Stimulated activated CD8-positive, alpha-beta memory T cell treated with anti-CD3 and anti-CD28 coated beads, Interleukin-2, amount 100 ng/mL, for 1 hour (primary cell): Measurements from ENCODE around the gene COL4A1.

Experiments used
- DNase-seq, 2 donors: peaks; one replicate each; pipeline ENCODE4 v3.0.0-alpha.2; 2020; ENCODE audit warnings: low read depth in 2 of 2

COL4A1 gene

GRCh38 chr13:110195547-110196485 lies 111.1 kb downstream of the COL4A1 start:
- DNase-seq: no peak

- DNase-seq: no peak
Measured at GRCh38 chr13:110194451-110194850, 112.5 kb downstream of the COL4A1 start.

GRCh38 chr13:110193491-110193890 lies 113.5 kb downstream of the COL4A1 start:
- DNase-seq: no peak

DNA sequence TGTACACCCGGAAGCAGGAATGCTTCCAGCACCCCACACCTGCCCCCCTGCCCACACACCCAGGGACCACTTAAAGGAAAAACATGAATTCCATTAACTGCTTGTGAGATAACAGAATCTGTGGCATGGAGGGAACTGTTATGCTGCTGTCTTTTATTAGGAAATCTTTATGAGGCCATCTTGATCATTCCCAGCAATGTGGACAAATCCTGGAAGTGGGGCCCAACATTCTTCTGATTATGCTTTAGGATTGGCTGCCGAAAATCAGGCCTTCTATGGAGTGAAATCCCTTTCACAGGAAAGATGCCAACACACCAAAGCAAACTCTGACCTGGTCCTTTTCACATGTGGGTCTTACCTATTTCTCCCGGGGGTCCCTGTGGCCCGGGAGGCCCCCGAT lies 114.5 kb downstream of the COL4A1 start:
- DNase-seq: no peak

- no peak for DNase-seq
Measured at GRCh38 chr13:110187641-110188161, 119.3 kb downstream of the COL4A1 start.

GRCh38 chr13:110186231-110186855 lies 120.6 kb downstream of the COL4A1 start:
- DNase-seq: no peak

- no peak for DNase-seq
Measured at GRCh38 chr13:110185696-110186095, 121.3 kb downstream of the COL4A1 start.

DNA sequence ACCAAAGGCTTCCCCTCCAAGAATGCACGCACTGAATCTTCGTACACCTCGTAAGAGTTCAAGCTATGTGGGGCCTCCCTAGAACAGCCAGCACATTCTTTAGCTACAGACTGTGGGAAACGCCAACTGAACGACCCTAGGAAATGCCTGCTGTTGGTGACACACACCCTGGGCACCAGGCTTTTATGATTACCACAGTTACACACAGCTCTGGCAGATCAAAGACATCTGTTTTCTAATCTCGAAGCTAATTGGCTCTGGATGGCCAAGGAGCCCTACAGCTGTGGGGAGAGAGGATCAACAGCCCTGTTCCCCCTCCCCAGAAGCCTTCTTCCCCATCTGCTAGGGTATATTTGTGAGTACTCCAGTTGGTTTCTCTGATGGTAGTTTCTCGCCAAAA lies 123.0 kb downstream of the COL4A1 start:
- no peak for DNase-seq

GRCh38 chr13:110182461-110182860 lies 124.5 kb downstream of the COL4A1 start:
- DNase-seq: no peak

DNA sequence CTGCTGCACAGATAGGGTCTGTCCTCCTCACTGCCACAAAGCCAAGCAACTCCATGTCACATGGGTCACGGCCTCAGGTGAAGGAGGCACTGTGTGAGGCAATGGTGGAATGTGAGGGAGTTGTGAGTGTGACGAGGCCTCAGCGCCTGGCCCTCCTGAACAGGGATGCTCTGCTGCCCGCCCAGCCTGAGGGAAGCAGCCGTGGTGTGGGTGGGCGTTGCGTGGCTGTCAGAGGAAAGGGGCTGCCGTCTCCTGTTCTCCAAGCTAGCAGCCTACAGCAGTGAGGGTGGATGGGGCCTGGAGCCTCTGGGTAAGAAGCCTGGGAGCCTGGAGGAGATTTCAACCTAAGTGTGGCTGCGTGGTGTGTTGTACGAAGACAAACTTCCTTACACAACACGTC lies 125.0 kb downstream of the COL4A1 start:
- DNase-seq: no peak

DNA sequence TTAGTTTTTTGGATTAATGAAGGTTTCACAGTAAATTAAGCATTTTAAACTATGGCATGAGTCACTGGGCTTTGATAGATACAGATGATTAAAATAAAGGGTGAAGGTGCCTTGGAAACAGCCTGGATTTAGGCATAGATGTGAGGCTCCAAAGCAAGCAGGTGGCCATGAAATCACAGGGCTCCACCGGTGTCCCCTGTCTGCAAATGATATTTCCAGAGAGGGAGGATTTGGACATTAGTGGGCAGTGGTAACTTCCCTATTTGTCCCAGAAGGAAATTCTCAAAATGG lies 127.2 kb downstream of the COL4A1 start:
- DNase-seq: no peak

DNA sequence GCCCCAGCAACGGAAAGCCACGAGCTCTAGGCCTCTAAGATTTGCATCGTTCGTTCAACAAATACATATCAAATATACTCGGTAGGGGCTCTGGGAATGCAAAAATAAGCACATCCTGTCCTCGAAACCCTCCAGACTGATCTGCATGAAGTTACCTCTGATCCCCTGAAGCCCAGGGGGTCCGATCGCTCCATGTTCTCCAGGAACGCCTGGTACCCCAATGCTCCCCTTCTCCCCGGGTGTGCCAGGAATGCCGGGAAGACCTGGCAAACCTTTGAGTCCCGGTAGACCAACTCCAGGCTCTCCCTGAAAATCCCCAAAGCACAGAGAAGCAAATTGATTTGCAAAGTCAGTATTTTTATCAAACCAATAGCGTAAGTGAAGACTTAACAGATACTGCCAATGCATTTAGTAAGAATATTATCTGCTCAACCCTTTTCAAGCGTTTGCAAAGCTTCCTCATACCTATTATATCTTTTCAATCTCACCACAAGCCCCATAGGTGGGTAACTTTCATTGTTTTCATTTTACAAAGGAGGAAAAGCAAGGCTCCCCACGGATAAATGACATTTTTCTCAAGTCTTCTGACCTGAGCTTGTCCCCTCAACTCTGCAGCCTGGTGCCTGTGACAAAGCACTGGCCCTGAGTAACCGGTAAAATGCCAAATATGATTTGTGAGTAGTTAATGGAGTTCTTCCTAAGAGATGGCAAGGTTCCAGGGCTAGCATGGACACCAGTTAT lies 127.7 kb downstream of the COL4A1 start:
- DNase-seq: no peak

DNA sequence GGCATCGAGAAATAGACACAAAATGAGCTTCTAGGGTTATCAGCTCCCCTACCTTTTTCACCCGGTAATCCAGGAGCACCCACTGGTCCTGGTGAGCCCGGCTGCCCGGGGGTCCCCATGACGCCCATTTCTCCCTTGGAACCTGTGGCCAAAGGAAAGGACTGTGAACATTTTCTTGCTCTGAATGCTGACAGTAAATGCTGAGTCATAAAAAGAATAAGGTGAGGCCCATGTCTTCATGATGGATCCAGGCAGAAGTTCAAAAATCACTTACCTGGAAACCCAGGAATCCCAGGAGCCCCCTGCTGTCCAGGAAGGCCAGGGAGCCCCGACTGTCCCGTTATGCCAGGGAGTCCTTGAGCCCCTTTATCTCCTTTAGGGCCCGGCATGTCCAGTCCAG lies 129.2 kb downstream of the COL4A1 start:
- no peak for DNase-seq

- no peak for DNase-seq
Measured at GRCh38 chr13:110176431-110176830, 130.5 kb downstream of the COL4A1 start.

DNA sequence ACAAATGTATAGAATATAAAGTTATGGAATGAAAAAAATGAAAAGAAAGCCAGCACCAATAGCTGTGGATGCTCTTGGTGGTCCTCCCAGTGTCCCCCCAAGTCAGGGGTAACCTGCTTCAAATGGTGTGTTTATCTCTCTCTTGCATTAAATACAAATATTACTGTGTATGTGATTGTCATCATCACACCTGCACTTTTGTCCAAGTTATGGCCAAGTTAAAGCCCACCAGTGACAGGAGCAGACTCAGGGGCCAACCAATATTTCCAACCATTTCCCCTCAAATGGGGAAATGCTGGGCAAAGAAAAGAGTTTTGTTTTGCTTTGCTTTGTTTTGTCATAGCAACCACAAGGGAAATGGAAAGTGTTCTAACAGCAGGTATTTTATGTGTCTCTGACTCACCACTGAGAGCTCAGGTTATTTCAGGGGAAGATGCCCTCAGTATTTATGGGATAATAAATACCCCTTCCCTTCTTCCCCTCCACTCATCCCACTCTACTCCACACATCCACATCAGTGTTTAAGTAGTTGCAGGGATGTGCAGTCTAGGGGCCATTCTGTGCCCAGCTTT lies 133.6 kb downstream of the COL4A1 start:
- DNase-seq: no peak

GRCh38 chr13:110170882-110171281 lies 136.1 kb downstream of the COL4A1 start:
- DNase-seq: no peak

DNA sequence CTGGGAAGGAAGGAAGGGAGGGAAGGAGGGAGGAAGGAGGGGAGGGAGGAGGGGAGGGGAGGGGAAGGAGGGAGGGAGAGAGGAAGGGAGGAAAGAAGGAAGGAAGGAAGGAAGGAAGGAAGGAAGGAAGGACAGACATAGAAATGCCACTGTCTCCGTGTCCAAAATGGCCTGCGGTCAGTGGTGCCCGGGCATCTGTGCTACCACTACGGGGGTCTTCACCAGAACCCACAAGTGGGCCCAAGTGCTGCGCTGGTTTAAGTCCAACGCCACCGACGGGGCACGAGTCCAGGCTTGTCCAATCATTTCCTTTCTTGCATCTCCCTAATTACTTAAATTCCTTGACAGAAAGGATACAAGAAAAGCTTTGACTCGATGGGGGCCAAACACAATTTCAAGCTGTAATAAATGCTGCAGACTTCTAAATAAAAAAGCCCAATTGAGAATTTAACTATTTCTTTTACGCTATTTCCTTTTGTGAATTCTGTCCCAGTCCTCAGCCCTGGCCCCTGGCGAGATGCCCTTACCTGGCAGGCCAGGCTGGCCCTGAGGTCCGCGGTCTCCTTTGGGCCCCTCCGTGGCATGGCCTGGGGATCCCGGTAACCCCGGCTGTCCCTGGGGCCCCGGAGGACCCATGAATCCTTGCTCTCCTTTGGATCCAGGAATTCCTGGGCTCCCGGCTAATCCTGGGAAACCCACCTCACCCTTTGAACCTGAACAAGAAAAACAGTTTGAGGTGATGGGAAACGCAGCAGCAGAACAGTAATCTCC lies 136.8 kb downstream of the COL4A1 start:
- DNase-seq: no peak

- DNase-seq: no peak
Measured at GRCh38 chr13:110168999-110169933, 137.7 kb downstream of the COL4A1 start.

- no peak for DNase-seq
Measured at GRCh38 chr13:110166598-110166997, 140.4 kb downstream of the COL4A1 start.

GRCh38 chr13:110164706-110165105 lies 142.3 kb downstream of the COL4A1 start:
- no peak for DNase-seq
